ENCODE results near the gene NAALADL1. TPM values are rescaled to one million over a fixed set of nuclear protein-coding genes. Genes with fewer than 3 reads are reported as not detected.

NAALADL1 gene, protein sequence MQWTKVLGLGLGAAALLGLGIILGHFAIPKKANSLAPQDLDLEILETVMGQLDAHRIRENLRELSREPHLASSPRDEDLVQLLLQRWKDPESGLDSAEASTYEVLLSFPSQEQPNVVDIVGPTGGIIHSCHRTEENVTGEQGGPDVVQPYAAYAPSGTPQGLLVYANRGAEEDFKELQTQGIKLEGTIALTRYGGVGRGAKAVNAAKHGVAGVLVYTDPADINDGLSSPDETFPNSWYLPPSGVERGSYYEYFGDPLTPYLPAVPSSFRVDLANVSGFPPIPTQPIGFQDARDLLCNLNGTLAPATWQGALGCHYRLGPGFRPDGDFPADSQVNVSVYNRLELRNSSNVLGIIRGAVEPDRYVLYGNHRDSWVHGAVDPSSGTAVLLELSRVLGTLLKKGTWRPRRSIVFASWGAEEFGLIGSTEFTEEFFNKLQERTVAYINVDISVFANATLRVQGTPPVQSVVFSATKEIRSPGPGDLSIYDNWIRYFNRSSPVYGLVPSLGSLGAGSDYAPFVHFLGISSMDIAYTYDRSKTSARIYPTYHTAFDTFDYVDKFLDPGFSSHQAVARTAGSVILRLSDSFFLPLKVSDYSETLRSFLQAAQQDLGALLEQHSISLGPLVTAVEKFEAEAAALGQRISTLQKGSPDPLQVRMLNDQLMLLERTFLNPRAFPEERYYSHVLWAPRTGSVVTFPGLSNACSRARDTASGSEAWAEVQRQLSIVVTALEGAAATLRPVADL
- 1 to 10 TPM; 6.6 to 7.0 TPM for total RNA-seq
- long read RNA-seq, partial matches to known transcripts = 0 of 2 reads
- long read RNA-seq, other reads (novel, unspliced or antisense) = 2 of 2 reads

DNA sequence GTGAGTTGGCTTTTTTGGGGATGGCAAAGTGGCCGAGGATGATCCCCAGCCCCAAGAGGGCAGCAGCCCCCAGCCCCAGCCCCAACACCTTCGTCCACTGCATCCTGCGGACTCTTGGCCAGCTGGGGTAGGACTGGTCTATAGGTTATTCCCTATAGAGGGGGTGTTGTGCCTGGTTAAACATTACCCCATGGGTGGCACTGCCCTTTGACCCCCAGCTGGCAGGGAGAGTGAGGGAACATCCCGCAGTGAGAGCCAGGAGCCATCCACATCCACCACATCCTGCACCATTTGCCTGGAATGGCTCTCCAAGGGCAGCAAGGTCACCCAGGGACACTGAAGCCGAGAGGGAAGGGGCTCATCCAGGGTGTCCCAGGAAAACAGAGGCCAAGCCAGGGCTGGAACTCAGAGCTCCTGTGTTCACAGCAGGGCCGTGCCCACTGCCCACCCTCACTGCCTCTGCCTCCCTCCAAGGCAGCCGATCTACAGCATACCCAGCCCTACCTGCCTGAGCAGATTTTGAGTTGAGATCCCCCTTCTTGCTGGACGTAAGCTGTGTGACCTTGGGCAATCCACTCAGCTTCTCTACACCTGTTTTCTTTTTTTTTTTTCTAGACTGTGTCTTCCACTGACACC, at the start of gene NAALADL1:
NAALADL1 (minus strand) TSS at position 135 of the 636 bp plus-strand sequence; CDS start at position 103, 32 bp downstream.
- intact Hi-C loops (cut with DNase I) = no loop called here
- DNase-seq (no peak), ATAC-seq (no peak)

DNA sequence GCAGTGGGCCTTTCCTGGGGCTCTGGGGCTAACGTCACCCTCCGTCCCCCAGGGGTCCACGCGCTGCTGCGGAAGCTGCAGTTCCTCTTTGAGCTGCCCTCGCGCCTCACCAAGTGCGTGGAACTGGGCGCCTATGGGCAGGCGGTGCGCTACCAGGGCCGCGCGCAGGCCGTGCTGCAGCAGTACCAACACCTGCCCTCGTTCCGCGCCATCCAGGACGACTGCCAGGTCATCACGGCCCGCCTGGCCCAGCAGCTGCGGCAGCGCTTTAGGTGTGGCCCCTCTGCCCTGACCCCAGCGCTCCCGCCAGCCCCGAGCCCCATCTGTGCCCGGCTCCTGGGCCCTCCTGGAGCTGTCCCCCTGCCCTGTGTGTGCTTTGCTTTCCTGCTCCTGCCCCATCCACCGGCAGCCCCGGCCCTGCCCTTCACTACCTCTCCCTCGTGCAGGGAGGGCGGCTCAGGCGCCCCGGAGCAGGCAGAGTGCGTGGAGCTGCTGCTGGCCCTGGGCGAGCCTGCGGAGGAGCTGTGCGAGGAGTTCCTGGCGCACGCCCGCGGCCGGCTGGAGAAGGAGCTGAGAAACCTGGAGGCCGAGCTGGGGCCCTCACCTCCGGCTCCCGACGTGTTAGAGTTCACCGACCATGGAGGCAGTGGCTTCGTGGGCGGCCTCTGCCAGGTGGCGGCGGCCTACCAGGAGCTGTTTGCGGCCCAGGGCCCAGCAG, 49.6 kb upstream of the NAALADL1 start:
- no peak for DNase-seq

DNA sequence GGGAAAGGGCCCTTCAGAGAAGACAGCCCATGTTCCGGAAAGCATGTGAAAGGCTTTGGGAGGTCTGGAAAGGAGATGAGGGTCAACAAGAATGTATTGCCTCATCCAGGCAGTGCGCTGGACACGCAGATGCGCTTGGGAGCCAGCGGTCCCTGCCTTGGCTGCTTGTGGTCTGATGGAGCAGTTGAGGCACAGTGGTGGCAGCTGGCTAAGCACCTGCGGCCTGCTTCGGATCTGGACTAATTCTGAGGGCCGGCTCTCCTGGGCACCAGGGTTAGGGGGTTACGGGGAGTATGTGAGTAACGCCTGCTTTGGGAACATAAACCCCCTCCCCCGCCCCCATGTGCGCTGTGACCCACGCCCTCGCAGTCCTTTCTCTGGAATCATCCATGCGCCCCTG, 48.7 kb upstream of the NAALADL1 start:
- intact Hi-C loops (cut with DNase I) = no loop called here
- DNase-seq (no peak), ATAC-seq (no peak)

More for the DNA sequence above, 49.6 kb upstream of the NAALADL1 start:
- intact Hi-C loops (cut with DNase I) = no loop called here
- no peak for ATAC-seq

DNA sequence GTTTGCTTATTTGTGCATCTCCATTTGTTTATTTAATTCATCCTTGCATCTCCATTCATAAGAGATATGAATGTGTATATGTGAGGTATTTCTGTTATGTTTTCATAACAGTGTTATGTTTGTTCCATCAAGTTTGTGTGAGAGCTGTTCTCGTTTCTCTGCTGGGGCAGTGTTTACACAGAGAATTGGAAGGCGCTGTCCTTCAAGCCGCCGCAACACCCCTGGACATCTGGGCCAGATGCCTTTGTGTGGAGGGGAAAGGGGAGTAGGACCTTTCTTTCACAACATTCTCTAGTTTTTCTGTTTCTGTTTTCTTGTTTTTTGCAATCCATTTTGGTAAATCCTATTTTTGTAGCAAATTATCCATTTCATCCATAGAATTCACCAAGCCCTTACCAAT, 46.3 kb upstream of the NAALADL1 start:
- DNase-seq (no peak), ATAC-seq (peak in 1 of 2 donors; percentile 51)
- intact Hi-C loops (cut with DNase I) = no loop called here

DNA sequence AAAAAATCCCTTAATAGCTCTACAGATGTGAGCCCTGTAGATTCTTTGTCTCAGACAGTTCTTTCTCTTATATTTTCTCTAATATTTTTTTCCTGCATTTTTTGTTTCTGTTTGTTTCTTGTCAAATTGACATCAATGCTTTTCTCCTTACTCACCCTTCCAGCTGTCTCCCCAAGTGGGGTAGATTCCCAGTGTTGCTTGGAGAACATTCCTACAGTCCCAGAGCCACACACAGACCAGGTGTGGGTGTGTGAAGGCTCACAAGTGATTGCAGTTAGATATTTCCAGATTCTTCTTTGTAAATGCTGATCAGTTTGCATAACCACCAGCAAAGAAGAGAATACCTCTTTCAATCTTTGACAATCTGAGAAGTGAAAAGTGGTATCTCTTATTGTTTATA, 45.1 kb upstream of the NAALADL1 start:
- intact Hi-C loops (cut with DNase I) = no loop called here
- DNase-seq = no peak
- no peak for ATAC-seq

DNA sequence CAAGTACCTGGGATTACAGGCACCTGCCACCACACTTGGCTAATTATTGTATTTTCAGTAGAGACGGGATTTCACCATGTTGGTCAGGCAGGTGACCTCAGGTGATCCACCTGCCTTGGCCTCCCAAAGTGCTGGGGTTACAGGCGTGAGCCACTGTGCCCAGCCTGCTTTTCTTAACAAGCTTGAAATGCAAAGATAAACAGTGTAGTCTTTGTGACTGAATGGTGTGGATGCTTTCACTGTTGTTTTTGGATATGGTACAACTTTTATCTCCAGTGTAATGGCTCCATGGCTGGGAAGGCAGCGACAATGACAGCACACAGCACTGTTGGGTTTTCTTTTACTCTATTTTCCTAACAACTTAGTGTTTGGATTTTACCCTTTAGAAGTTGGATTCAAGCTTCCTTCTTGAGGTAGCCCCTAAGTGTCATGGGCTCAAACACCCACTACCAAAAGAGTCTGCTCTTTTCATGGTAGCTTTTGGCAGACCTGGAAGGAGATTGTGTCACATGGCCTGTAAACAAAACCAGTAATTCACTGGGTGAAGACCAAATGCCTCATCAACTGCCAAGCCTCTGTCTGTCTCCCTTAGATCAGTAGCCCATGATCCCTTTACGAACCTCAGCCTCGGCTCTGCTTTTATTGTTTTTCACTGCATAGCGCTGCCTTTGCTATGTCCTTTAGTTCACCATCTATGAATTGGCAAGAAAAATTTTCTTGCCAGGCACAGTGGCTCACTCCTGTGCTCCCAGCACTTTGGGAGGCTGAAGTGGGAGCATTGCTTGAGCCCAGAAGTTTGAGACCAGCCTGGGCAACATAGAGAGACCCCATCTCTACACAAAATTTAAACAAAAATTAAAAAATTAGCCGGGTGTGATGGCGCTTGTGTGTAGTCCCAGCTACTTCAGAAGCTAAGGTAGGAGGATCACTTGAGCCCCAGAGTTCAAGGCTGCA, 44.1 kb upstream of the NAALADL1 start:
- DNase-seq (no peak), ATAC-seq (peak; percentile 65 to 70)
- intact Hi-C loops (cut with DNase I) = no loop called here

DNA sequence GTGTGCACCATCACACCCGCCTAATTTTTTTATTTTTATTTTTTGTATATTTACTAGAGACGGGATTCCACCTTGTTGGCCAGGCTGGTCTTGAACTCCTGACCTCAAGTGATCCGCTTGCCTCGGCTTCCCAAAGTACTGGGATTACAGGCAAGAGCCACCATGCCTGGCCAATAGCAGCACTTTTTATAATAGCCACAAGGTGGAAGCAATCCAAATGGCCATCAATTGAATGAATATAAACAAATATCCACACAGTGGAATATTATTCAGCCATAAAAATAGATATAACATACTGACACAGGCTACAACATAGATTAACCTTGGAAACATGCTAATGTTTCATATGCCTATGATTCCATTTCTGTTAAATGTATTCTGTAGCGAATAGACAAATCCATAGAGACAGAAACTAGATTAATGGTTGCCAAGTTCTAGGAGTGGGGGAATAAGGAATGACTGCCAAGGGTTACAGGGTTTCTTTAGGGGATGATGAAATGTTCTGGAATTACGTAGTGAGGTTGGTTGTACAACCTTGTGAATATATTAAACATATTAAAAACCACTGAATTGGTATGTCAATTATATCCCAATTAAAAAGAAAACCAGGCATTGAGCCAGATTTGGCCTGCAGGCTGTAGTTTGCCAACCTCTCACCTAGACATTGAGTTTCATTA, 42.5 kb upstream of the NAALADL1 start:
- ATAC-seq = no peak
- intact Hi-C loops (cut with DNase I) = no loop called here
- DNase-seq = no peak

DNA sequence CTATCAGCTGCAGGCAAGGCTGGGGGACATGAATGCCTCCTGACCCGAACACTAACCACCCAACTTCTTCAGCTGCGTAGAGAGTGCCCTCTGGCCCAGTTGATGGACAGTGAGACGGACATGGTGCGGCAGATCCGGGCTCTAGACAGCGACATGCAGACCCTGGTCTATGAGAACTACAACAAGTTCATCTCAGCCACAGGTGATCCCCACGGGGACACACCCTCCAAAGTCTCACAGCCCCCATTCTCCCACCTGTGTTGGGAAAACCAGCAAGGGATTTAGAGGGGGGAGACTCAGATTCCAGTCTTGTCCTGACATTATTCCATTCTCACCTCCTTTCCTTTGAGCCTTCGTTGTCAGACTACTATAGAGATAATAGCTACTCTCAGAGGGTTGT, 38.6 kb upstream of the NAALADL1 start:
- ATAC-seq = peak in 1 of 2 donors; percentile 5
- intact Hi-C loops (cut with DNase I) = no loop called here
- no peak for DNase-seq

DNA sequence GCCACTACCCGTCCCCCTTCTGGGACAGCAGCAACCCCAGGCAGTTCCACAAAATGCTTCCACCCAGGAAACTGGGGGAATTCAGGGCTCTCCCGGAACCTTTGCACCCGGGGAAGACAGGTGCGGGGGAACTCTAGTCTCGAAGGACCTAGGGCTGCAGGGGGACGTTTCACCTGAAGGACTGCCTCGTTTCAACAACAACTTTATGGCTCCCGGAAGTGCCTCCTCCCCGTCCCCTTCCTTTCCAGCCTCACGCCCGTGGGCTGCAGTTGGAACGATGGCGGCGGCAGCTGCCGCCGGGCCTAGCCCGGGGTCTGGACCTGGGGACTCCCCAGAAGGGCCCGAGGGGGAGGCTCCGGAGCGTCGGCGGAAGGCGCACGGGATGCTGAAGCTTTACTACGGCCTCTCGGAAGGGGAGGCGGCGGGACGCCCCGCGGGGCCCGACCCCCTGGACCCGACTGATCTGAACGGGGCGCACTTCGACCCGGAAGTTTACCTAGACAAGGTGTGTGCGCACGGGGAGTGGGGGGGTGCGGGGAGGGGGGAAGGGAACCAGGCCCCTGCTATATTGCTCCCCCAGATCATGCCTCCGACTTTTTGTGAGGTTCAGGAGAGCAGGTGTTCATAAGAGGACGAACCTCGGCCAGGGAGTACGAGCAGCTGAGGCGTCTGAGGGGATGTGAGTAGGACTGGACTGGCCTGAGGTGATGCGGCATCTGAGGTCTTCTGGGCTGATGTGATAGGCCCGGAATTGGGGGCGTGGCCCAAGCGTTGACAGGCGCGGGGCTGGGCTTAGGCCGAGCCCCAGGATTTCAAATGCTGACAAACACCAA, 37.8 kb upstream of the NAALADL1 start, which contains the start of gene VPS51:
VPS51 (plus strand) TSS at position 241 of the 833 bp plus-strand sequence; CDS start at position 278, 37 bp downstream.
- DNase-seq = peak; percentile 91
- intact Hi-C loops (cut with DNase I) = no loop called here
- ATAC-seq = peak; percentile 97 to 99

DNA sequence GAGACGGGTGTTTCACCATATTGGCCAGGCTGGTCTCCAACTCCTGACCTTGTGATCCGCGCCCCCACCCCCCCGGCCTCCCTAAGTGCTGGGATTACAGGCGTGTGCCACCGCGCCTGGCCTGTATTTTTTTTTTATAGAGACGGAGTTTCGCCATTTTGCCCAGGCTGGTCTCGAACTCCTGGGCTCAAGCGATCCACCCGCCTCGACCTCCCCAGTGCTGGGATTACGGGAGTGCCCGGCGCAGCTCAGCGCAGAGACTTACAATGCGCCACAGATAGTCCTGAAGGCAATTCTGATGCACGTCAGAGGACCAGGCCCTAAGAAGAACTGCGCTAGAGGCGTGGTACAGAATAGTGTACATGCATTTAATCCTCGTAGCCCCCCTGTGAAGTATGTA, 37.1 kb upstream of the NAALADL1 start:
- ATAC-seq (no peak), DNase-seq (no peak)
- intact Hi-C loops (cut with DNase I) = no loop called here

DNA sequence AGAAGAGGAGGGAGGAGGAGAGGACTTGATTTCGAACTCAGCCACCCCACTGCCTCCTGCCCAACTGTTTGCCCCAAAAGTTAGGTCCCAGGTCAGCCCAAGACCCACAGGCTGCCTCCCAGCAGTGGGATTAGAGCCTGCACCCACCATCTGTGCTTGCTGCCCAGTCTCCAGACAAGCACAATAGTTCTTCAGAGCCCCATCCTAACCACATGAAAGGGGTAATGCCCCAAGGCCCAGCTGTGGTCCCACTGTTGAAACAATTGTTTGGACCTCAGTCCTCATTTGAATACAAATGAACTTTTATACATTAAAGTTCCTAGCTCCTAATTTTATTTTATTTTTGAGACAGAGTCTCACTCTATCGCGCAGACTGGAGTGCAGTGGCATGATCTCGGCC, 32.3 kb upstream of the NAALADL1 start:
- intact Hi-C loops (cut with DNase I) = no loop called here
- no peak for DNase-seq
- no peak for ATAC-seq

DNA sequence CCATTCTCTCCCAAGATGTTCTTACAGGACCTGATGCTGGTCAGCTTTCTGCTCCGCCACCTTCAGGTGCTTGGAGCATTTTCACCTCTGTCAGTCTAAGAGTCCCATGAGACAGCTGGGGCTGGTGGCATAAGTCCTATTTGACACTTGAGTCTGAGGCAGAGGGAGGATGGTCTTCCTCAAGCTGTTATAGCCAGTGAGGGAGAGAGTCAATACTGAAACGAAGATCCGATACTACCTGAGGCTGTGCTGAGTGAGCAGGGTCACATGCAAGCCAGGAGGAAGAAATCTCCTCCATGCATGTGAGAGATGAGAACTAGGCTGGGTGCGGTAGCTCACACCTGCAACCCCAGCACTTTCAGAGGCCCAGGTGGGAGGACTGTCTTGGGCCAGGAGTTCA, 31.3 kb upstream of the NAALADL1 start:
- intact Hi-C loops (cut with DNase I) = no loop called here
- DNase-seq (no peak), ATAC-seq (no peak)

DNA sequence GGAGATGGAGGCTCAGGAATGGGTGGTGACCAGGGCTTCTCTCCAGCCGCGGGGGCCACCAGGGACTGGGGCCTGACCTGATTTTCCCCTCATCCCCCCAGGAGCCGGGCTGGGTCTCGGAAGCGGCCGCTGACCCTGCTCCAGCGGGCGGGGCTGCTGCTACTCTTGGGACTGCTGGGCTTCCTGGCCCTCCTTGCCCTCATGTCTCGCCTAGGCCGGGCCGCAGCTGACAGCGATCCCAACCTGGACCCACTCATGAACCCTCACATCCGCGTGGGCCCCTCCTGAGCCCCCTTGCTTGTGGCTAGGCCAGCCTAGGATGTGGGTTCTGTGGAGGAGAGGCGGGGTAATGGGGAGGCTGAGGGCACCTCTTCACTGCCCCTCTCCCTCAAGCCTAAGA, 29.5 kb upstream of the NAALADL1 start:
- ATAC-seq (no peak), DNase-seq (no peak)
- intact Hi-C loops (cut with DNase I) = no loop called here

DNA sequence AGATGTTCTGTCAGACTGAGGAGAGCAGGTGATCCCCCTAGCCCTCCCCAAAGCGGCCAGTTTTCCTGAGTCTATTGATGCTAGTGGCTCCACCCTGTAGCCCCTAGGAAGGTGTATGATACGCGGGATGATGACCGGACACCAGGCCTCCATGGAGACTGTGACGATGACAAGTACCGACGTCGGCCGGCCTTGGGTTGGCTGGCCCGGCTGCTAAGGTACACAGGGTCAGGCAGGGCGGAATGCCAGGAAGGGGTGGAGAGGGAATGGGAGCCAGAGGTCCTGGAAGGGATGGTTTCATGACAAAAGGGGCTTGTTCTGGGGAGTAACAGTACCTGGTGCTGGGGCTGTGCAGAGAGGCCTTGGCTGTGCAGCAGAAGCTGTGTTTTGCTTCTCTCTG, 28.9 kb upstream of the NAALADL1 start:
- ATAC-seq = no peak
- no peak for DNase-seq
- intact Hi-C loops (cut with DNase I) = no loop called here

DNA sequence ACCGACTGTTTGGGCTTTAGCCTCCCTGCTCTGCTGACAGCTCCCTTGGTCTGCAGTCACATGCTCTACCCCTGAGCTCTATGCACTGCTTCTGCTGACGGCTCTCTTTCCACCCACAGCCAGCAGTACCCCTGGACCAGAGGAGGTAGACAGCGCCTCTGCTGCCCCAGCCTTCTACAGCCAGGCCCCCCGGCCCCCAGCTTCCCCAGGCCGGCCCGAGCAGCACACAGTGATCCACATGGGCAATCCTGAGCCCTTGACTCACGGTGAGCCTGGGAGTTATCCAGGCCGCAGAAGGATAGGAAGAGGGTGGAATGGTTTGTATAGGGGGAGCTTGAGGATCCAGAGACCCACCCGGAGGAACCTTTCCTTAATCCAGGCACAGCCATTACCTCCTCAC, 28.5 kb upstream of the NAALADL1 start:
- intact Hi-C loops (cut with DNase I) = no loop called here
- ATAC-seq (no peak), DNase-seq (no peak)

DNA sequence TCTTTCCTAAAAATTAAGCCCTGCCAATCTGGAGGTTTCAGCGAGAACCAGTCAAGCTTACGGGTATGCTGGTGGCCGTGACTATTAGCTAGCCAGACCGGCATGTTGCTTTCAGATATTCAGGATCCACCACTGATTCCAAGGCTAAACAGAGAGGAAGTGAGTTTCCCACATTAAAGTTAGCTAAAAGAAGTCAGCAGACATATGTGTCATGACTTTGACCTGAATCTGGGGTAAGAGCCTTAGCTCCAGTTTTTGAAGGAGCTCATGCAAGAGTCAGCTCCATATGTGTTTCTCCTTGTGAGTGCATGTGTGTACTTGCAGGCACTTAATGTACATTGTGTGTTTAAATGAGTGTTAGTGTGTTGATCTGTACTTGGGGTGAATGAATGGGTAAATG, 27.1 kb upstream of the NAALADL1 start:
- DNase-seq (no peak), ATAC-seq (no peak)
- intact Hi-C loops (cut with DNase I) = no loop called here

All from left cardiac atrium (tissue), 4 donors.